ENCODE measurements around the gene PPP1R16B. TPM values are rescaled to one million over a fixed set of nuclear protein-coding genes. Genes with fewer than 3 reads are reported as not detected.
"Not testable (repeated sequence)": the region's sequence is repeated elsewhere in the genome, so short reads cannot be mapped to it uniquely, and the experiment has no call there.

Gene PPP1R16B
- total RNA-seq, 2 experiments from 2014 or later, result 87.6 to 91.1 TPM

GRCh38 chr20:38790200-38791053, 15.1 kb upstream of the PPP1R16B start:
- Histone ChIP-seq H3K36me3 (ENCODE audit: insufficient read depth, low read length) (no peaks in the 10 kb centered on the region), H3K4me3 (ENCODE audit: low read length) (no peak overlapping the region), H3K27me3 (ENCODE audit: control insufficient read depth in 1 of 2, insufficient read depth in 2 of 2, low read length in 2 of 2) (no peaks in the 10 kb centered on the region), H3K9me3 (ENCODE audit: control insufficient read depth in 1 of 2, insufficient read depth in 1 of 2, low read length in 2 of 2) (no peaks in the 10 kb centered on the region), H3K27ac (ENCODE audit: low read depth in 1 of 2, low read length in 2 of 2) (no peak overlapping the region), H3K4me1 (ENCODE audit: insufficient read depth, low read length) (peaks cover 10% of the 10 kb centered on the region)
- POLR2A ChIA-PET, result interaction anchor here (0.8 to 2.4 kb wide), 4 partner anchors 9 to 85 kb away, joined by 3 to 15 read pairs (median 4); partner anchors contain the start of gene PPP1R16B
- Mint-ChIP-seq H3K36me3 (ENCODE audit: low read depth) (no peaks in the 10 kb centered on the region), H3K9me3 (no peaks in the 10 kb centered on the region), H3K27me3 (no peaks in the 10 kb centered on the region), H3K27ac (no peak overlapping the region), H3K4me1 (ENCODE audit: low read depth) (peaks cover 13% of the 10 kb centered on the region), H3K4me3 (no peak overlapping the region)
- peak; percentile 96 for ATAC-seq (ENCODE audit: poor library complexity)
- CTCF ChIA-PET, result no interaction called here
- peak in 9 of 14 experiments; percentile 17 to 79 (median 51) for DNase-seq
- peak; percentile 85 for TF ChIP-seq CTCF (IDR thresholded peaks at IDR 0.05)
- intact Hi-C loops (cut with DNase I, micrococcal nuclease), result loop anchor here (1.0 to 5.0 kb wide), 6 partner anchors 15 to 144 kb away; partner anchors contain the start of gene PPP1R16B (in 1 of the 2)

- Mint-ChIP-seq H3K9me3 (no peaks in the 10 kb centered on the region), H3K4me1 (ENCODE audit: low read depth) (peaks cover 13% of the 10 kb centered on the region), H3K36me3 (ENCODE audit: low read depth) (no peaks in the 10 kb centered on the region), H3K27ac (no peak overlapping the region), H3K27me3 (no peaks in the 10 kb centered on the region), H3K4me3 (no peak overlapping the region)
- Histone ChIP-seq H3K9me3 (ENCODE audit: control insufficient read depth in 1 of 2, insufficient read depth in 1 of 2, low read length in 2 of 2) (no peaks in the 10 kb centered on the region), H3K27ac (ENCODE audit: low read depth in 1 of 2, low read length in 2 of 2) (no peak overlapping the region), H3K36me3 (ENCODE audit: insufficient read depth, low read length) (no peaks in the 10 kb centered on the region), H3K4me3 (ENCODE audit: low read length) (no peak overlapping the region), H3K4me1 (ENCODE audit: insufficient read depth, low read length) (peaks cover 10% of the 10 kb centered on the region), H3K27me3 (ENCODE audit: control insufficient read depth in 1 of 2, insufficient read depth in 2 of 2, low read length in 2 of 2) (no peaks in the 10 kb centered on the region)
- ChIA-PET POLR2A (interaction anchor here (0.9 to 2.4 kb wide), 3 partner anchors 8 to 84 kb away, joined by 4 to 15 read pairs (median 4); partner anchors contain the start of gene PPP1R16B), CTCF (no interaction called here)
- intact Hi-C loops (cut with DNase I, micrococcal nuclease), result loop anchor here (2.0 to 5.0 kb wide), 2 partner anchors 101 to 144 kb away; no protein-coding TSS in a partner anchor
- ATAC-seq (ENCODE audit: poor library complexity) (no peak), DNase-seq (no peak)
- no peak for TF ChIP-seq CTCF (IDR thresholded peaks at IDR 0.05)
Measured at GRCh38 chr20:38791291-38791690, 14.2 kb upstream of the PPP1R16B start.

GRCh38 chr20:38791940-38792339, 13.6 kb upstream of the PPP1R16B start:
- no peaks in the 10 kb centered on the region for H3K36me3 Mint-ChIP-seq (ENCODE audit: low read depth)
- no peak for TF ChIP-seq CTCF (IDR thresholded peaks at IDR 0.05)
- DNase-seq, result no peak
- no peaks in the 10 kb centered on the region for H3K27me3 ChIP-seq (ENCODE audit: control insufficient read depth in 1 of 2, insufficient read depth in 2 of 2, low read length in 2 of 2)
- H3K27ac ChIP-seq (ENCODE audit: low read depth in 1 of 2, low read length in 2 of 2), result no peak overlapping the region
- no peak overlapping the region for H3K4me3 ChIP-seq (ENCODE audit: low read length)
- POLR2A ChIA-PET, result interaction anchor here (2.4 kb wide), 1 partner anchor 13 kb away, joined by 15 read pairs; the partner anchor contains the start of gene PPP1R16B
- H3K27me3 Mint-ChIP-seq, result no peaks in the 10 kb centered on the region
- H3K9me3 ChIP-seq (ENCODE audit: control insufficient read depth in 1 of 2, insufficient read depth in 1 of 2, low read length in 2 of 2), result no peaks in the 10 kb centered on the region
- no peaks in the 10 kb centered on the region for H3K9me3 Mint-ChIP-seq
- no peak overlapping the region for H3K4me3 Mint-ChIP-seq
- CTCF ChIA-PET, result no interaction called here
- H3K36me3 ChIP-seq (ENCODE audit: insufficient read depth, low read length), result no peaks in the 10 kb centered on the region
- H3K4me1 Mint-ChIP-seq (ENCODE audit: low read depth), result peaks cover 14% of the 10 kb centered on the region
- no peak overlapping the region for H3K27ac Mint-ChIP-seq
- H3K4me1 ChIP-seq (ENCODE audit: insufficient read depth, low read length), result peaks cover 10% of the 10 kb centered on the region
- ATAC-seq (ENCODE audit: poor library complexity), result no peak
- intact Hi-C loops (cut with DNase I, micrococcal nuclease), result loop anchor here (2.0 to 5.0 kb wide), 2 partner anchors 100 to 145 kb away; no protein-coding TSS in a partner anchor

GRCh38 chr20:38794057-38794456, 11.4 kb upstream of the PPP1R16B start:
- DNase-seq; POLR2A ChIA-PET; H3K4me3 Mint-ChIP-seq; H3K27ac ChIP-seq (ENCODE audit: low read depth in 1 of 2, low read length in 2 of 2); CTCF ChIA-PET; ATAC-seq (ENCODE audit: poor library complexity); H3K9me3 ChIP-seq (ENCODE audit: control insufficient read depth in 1 of 2, insufficient read depth in 1 of 2, low read length in 2 of 2); H3K36me3 Mint-ChIP-seq (ENCODE audit: low read depth); H3K27me3 ChIP-seq (ENCODE audit: control insufficient read depth in 1 of 2, insufficient read depth in 2 of 2, low read length in 2 of 2); H3K9me3 Mint-ChIP-seq; H3K36me3 ChIP-seq (ENCODE audit: insufficient read depth, low read length); H3K27me3 Mint-ChIP-seq; H3K4me3 ChIP-seq (ENCODE audit: low read length); H3K27ac Mint-ChIP-seq: not testable (repeated sequence)
- peaks cover 19% of the 10 kb centered on the region for H3K4me1 Mint-ChIP-seq (ENCODE audit: low read depth)
- peaks cover 11% of the 10 kb centered on the region for H3K4me1 ChIP-seq (ENCODE audit: insufficient read depth, low read length)
- intact Hi-C loops (cut with DNase I, micrococcal nuclease), result loop anchor here in 1 of 2 experiments (5.0 kb wide), 1 partner anchor 98 kb away; no protein-coding TSS in a partner anchor

Data from CD4-positive, alpha-beta T cell (primary cell).